Upper lobe of left lung (tissue), 6 donors: ENCODE data around the gene HEATR5B. TPM values are rescaled to one million over a fixed set of nuclear protein-coding genes. Genes with fewer than 3 reads are reported as not detected.
"Not testable (repeated sequence)": the region's sequence is repeated elsewhere in the genome, so short reads cannot be mapped to it uniquely, and the experiment has no call there.

Source experiments
- ATAC-seq, 2 donors: fragments of 200-7000 bp; cut with Tn5 transposase; one replicate each; pipeline ENCODE4 v1.9.1; 2022; ENCODE audit warnings: mild to moderate bottlenecking in 2 of 2, moderate library complexity in 2 of 2; ENCODE audit not compliant: low FRiP score in 2 of 2
- DNase-seq, 2 donors: peaks; one replicate each; pipeline ENCODE4 v3.0.0-alpha.2; 2019 to 2020
- H3K27ac ChIP-seq, 4 donors: fragments of 200-600 bp; sonication (generic); one replicate each; pipeline ENCODE4 v1.5.1; 2016 to 2019
- H3K27me3 ChIP-seq, 4 donors: fragments of 200-600 bp; sonication (generic); one replicate each; pipeline ENCODE4 v1.5.1; 2017 to 2019
- H3K36me3 ChIP-seq, 4 donors: fragments of 200-600 bp; sonication (generic); one replicate each; pipeline ENCODE4 v1.5.1; 2016 to 2019
- H3K4me1 ChIP-seq, 4 donors: fragments of 200-600 bp; sonication (generic); one replicate each; pipeline ENCODE4 v1.5.1; 2018 to 2019
- H3K4me3 ChIP-seq, 4 donors: fragments of 200-600 bp; sonication (generic); one replicate each; pipeline ENCODE4 v1.5.1; 2017 to 2019; ENCODE audit warnings: mild to moderate bottlenecking in 2 of 4, moderate library complexity in 1 of 4
- H3K9me3 ChIP-seq, 4 donors: fragments of 200-600 bp; sonication (generic); one replicate each; pipeline ENCODE4 v1.5.1; 2018 to 2019
- EP300 ChIP-seq, 4 donors: sonication (generic); formaldehyde crosslinking; IDR thresholded peaks; one replicate each; pipeline ENCODE4 v1.5.1; 2017; ENCODE audit warnings: antibody characterized with exemption in 4 of 4, control low read depth in 2 of 4
- POLR2A ChIP-seq, 4 donors: fragments of 450-650 bp; IDR thresholded peaks; one replicate each; pipeline ENCODE4 v1.5.1; 2016 to 2017; ENCODE audit warnings: antibody characterized with exemption in 4 of 4, mild to moderate bottlenecking in 2 of 4
- POLR2AphosphoS5 ChIP-seq, 2 donors: sonication (generic); formaldehyde crosslinking; IDR thresholded peaks; one replicate each; pipeline ENCODE4 v1.5.1; 2017; ENCODE audit warnings: antibody characterized with exemption in 2 of 2
- WGBS, 2 donors: methylation state at CpG; one replicate each; pipeline ENCODE4 v1.1.5; 2017 to 2018; 5-methylcytosine and 5-hydroxymethylcytosine counted together
- total RNA-seq, 6 donors: library from RNA; depleted of rRNA in 4 of 6; stranded (reverse); fragments of >200 nt in 4 of 6; gene quantifications; one replicate each; pipeline versions ENCODE4 v1.1.0 to v1.2.1, GENCODE V29; 2016 to 2021
- TF ChIP-seq, protein P1 (sequence below), 6 experiments: fragments of 450-650 bp in 4 of 6; fragments of 200-600 bp in 2 of 6; sonication (generic) in 2 of 6; IDR thresholded peaks; one replicate each; pipeline ENCODE4 v1.5.1; 2016 to 2019; ENCODE audit warnings: antibody characterized with exemption in 6 of 6
- donor health status: DM: no; HTN: no; CAD: no; lungs with moderate emphysema.
- donor health status: DM: no; HTN: yes; CAD: no; lungs with severe emphysema.

Gene HEATR5B
- total RNA-seq, 6 donors from 2014 or later = 24.3 to 52.4 (median 33.8) TPM

DNA sequence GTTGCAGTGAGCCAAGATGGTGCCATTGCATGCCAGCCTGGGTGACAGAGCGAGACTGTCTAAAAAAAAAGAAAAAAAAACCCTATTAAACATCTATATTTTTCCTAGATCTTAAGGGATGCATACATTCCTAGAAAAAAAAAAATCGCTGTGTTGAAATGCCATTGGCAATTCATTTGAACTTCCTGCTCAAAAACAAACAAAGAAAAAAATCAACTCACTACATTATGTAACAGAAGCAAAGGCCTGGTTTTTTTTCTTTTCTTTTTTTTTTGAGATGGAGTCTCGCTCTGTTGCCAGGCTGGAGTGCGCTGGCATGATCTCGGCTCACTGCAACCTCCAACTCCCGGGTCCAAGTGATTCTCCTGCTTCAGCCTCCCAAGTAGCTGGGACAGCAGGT, 96.2 kb downstream of the HEATR5B start:
- Histone ChIP-seq H3K4me3 (no peak overlapping the region), H3K36me3 (peaks cover 3 to 31% (median 10%) of the 10 kb centered on the region in 4 donors), H3K27me3 (no peaks in the 10 kb centered on the region), H3K4me1 (no peaks in the 10 kb centered on the region), H3K9me3 (no peaks in the 10 kb centered on the region), H3K27ac (no peak overlapping the region)
- ATAC-seq (no peak), DNase-seq (no peak)
- WGBS, 2 donors = 66 to 79% methylated on average over 6 of the region's 6 CpGs
- TF ChIP-seq EP300 (IDR thresholded peaks at IDR 0.05) (no peak), POLR2A (IDR thresholded peaks at IDR 0.05) (no peak), POLR2AphosphoS5 (IDR thresholded peaks at IDR 0.05) (no peak)
- TF ChIP-seq, protein P1, sequence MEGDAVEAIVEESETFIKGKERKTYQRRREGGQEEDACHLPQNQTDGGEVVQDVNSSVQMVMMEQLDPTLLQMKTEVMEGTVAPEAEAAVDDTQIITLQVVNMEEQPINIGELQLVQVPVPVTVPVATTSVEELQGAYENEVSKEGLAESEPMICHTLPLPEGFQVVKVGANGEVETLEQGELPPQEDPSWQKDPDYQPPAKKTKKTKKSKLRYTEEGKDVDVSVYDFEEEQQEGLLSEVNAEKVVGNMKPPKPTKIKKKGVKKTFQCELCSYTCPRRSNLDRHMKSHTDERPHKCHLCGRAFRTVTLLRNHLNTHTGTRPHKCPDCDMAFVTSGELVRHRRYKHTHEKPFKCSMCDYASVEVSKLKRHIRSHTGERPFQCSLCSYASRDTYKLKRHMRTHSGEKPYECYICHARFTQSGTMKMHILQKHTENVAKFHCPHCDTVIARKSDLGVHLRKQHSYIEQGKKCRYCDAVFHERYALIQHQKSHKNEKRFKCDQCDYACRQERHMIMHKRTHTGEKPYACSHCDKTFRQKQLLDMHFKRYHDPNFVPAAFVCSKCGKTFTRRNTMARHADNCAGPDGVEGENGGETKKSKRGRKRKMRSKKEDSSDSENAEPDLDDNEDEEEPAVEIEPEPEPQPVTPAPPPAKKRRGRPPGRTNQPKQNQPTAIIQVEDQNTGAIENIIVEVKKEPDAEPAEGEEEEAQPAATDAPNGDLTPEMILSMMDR (IDR thresholded peaks at IDR 0.05) = no peak

- WGBS, 2 donors = 66 to 80% methylated on average over 3 of the region's 3 CpGs
- TF ChIP-seq, protein P1 (IDR thresholded peaks at IDR 0.05) = no peak
- TF ChIP-seq POLR2AphosphoS5 (IDR thresholded peaks at IDR 0.05) (no peak), POLR2A (IDR thresholded peaks at IDR 0.05) (no peak), EP300 (IDR thresholded peaks at IDR 0.05) (no peak)
- DNase-seq (no peak), ATAC-seq (no peak)
- Histone ChIP-seq H3K9me3 (no peaks in the 10 kb centered on the region), H3K4me3 (no peak overlapping the region), H3K27me3 (no peaks in the 10 kb centered on the region), H3K36me3 (peaks cover 0 to 28% (median 9%) of the 10 kb centered on the region in 4 donors), H3K27ac (no peak overlapping the region), H3K4me1 (no peaks in the 10 kb centered on the region)
Observed at GRCh38 chr2:36982467-36982866, 101.7 kb downstream of the HEATR5B start.

DNA sequence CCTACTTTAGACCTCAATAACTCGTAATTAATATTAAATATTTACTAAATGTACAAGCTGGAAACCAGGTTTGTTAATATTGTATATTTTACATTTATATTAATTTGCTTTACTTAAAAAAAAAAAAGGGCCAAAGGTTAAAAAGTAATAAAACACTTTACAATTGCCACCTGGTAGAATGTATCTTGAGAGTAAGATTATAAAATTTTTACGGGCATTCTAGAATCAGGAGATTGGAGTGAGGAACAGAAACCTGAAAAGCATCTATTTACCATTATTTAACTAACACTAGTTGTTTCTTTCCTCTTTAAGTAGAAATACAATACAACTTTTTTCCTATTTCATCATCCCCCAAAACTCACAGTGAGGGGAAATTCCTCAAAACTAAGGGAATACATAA, 102.3 kb downstream of the HEATR5B start:
- DNase-seq (no peak), ATAC-seq (no peak)
- Histone ChIP-seq H3K36me3 (peaks cover 0 to 27% (median 6%) of the 10 kb centered on the region in 4 donors), H3K27ac (no peak overlapping the region), H3K27me3 (no peaks in the 10 kb centered on the region), H3K4me3 (no peak overlapping the region), H3K4me1 (no peaks in the 10 kb centered on the region), H3K9me3 (no peaks in the 10 kb centered on the region)
- TF ChIP-seq POLR2AphosphoS5 (IDR thresholded peaks at IDR 0.05) = no peak
- TF ChIP-seq EP300 (IDR thresholded peaks at IDR 0.05) = no peak
- TF ChIP-seq, protein P1 (IDR thresholded peaks at IDR 0.05) = no peak
- 93 to 99% methylated on average over 2 of the region's 2 CpGs for WGBS, 2 donors

- not testable (repeated sequence) for H3K4me1 ChIP-seq, ATAC-seq, H3K9me3 ChIP-seq, H3K27ac ChIP-seq, H3K4me3 ChIP-seq, DNase-seq, H3K27me3 ChIP-seq
- peaks cover 0 to 24% (median 5%) of the 10 kb centered on the region in 4 donors for H3K36me3 ChIP-seq
- WGBS, 2 donors = 96 to 97% methylated on average over 3 of the region's 3 CpGs
Observed at GRCh38 chr2:36979007-36979406, 105.2 kb downstream of the HEATR5B start.

- WGBS, 2 donors = 90 to 97% methylated on average over 2 of the region's 2 CpGs
Observed at GRCh38 chr2:36976065-36976464, 108.1 kb downstream of the HEATR5B start.

More at GRCh38 chr2:36976065-36976464, 108.1 kb downstream of the HEATR5B start:
- no peak for ATAC-seq
- TF ChIP-seq EP300 (IDR thresholded peaks at IDR 0.05) (no peak), POLR2A (IDR thresholded peaks at IDR 0.05) (no peak), POLR2AphosphoS5 (IDR thresholded peaks at IDR 0.05) (no peak)
- TF ChIP-seq, protein P1 (IDR thresholded peaks at IDR 0.05) = no peak
- no peak overlapping the region for H3K27ac ChIP-seq
- no peaks in the 10 kb centered on the region for H3K27me3 ChIP-seq
- peaks cover 0 to 17% (median 4%) of the 10 kb centered on the region in 4 donors for H3K36me3 ChIP-seq
- no peaks in the 10 kb centered on the region for H3K4me1 ChIP-seq
- H3K4me3 ChIP-seq = no peak overlapping the region
- DNase-seq = no peak
- H3K9me3 ChIP-seq = no peaks in the 10 kb centered on the region
